WERI-Rb-1 (cell line): ENCODE measurements around the gene ZNHIT6.

ENCODE experiments used
- DNase-seq: peaks from one replicate; pipeline ENCODE4 v3.0.0-alpha.2; 2020
- H3K27ac ChIP-seq: fragments of 250-450 bp; sonication (Bioruptor Pico); 2 replicates; pipeline ENCODE4 v1.5.1; 2020; ENCODE audit warnings: mild to moderate bottlenecking, moderate library complexity
- H3K27me3 ChIP-seq: fragments of 250-450 bp; sonication (Bioruptor Pico); 2 replicates; pipeline ENCODE4 v1.5.1; 2021; ENCODE audit warnings: mild to moderate bottlenecking, low read depth, moderate library complexity; ENCODE audit not compliant: insufficient read depth, severe bottlenecking
- H3K36me3 ChIP-seq: fragments of 250-450 bp; sonication (Bioruptor Pico); 2 replicates; pipeline ENCODE4 v1.5.1; 2020; ENCODE audit warnings: mild to moderate bottlenecking, moderate library complexity
- H3K4me3 ChIP-seq: 2 replicates; pipeline ENCODE4 v1.5.1; 2011; ENCODE audit warnings: low read depth, mild to moderate bottlenecking, control low read depth, low read length
- H3K9me3 ChIP-seq: fragments of 250-450 bp; sonication (Bioruptor Pico); 2 replicates; pipeline ENCODE4 v1.5.1; 2021; ENCODE audit warnings: mild to moderate bottlenecking, moderate library complexity; ENCODE audit not compliant: severe bottlenecking
- TF ChIP-seq, protein P1 (sequence below): IDR thresholded peaks from 2 replicates; pipeline ENCODE4 v1.5.1; 2011; ENCODE audit warnings: low read depth, mild to moderate bottlenecking, control low read depth, inconsistent platforms, low read length

Gene ZNHIT6

DNA sequence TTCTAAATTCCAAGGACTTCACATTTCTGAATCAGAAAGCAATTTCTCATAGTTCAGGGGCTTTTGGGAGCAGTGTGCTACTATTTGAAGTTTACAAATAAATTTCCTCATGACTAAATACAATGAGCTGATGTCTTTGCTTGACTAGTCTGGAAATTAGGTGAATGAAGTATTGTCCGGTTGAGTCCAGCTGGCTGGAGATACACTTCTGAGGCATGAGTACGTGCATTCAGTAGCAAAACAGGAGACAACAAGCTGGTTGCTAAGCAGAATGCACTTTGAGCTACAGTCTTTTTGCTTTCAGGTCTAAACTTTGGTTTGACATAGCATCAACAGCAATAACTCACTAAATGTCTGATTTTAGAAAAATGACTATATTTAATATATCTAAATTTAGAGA, 27.1 kb downstream of the ZNHIT6 start:
- no peak overlapping the region for H3K27ac ChIP-seq
- no peak for DNase-seq
- no peak overlapping the region for H3K4me3 ChIP-seq
- TF ChIP-seq, protein P1, sequence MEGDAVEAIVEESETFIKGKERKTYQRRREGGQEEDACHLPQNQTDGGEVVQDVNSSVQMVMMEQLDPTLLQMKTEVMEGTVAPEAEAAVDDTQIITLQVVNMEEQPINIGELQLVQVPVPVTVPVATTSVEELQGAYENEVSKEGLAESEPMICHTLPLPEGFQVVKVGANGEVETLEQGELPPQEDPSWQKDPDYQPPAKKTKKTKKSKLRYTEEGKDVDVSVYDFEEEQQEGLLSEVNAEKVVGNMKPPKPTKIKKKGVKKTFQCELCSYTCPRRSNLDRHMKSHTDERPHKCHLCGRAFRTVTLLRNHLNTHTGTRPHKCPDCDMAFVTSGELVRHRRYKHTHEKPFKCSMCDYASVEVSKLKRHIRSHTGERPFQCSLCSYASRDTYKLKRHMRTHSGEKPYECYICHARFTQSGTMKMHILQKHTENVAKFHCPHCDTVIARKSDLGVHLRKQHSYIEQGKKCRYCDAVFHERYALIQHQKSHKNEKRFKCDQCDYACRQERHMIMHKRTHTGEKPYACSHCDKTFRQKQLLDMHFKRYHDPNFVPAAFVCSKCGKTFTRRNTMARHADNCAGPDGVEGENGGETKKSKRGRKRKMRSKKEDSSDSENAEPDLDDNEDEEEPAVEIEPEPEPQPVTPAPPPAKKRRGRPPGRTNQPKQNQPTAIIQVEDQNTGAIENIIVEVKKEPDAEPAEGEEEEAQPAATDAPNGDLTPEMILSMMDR = no peak
- H3K9me3 ChIP-seq = no peaks in the 10 kb centered on the region
- no peaks in the 10 kb centered on the region for H3K27me3 ChIP-seq
- peaks cover 14% of the 10 kb centered on the region for H3K36me3 ChIP-seq

DNA sequence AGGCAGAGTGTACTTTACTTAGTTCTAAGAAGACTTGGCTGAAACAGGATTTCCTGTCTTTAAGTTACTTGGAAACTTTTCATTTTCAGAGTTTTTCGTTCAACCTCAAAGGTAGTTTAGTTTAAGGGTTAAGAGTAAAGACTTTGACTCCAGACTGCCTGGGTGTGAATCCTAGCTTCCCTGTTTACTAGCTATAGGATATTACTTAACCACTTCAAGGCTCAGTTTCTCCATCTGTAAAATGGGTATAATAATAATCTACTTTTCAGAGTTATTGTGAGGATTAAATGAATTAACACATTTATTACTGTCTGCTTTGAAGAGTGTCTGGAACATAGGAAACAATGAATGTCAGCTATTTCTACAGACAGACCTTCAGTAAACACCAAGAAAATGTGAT, 30.0 kb downstream of the ZNHIT6 start:
- H3K9me3 ChIP-seq = no peaks in the 10 kb centered on the region
- H3K4me3 ChIP-seq = no peak overlapping the region
- peaks cover 14% of the 10 kb centered on the region for H3K36me3 ChIP-seq
- no peaks in the 10 kb centered on the region for H3K27me3 ChIP-seq
- DNase-seq = no peak
- no peak overlapping the region for H3K27ac ChIP-seq
- TF ChIP-seq, protein P1 = no peak

DNA sequence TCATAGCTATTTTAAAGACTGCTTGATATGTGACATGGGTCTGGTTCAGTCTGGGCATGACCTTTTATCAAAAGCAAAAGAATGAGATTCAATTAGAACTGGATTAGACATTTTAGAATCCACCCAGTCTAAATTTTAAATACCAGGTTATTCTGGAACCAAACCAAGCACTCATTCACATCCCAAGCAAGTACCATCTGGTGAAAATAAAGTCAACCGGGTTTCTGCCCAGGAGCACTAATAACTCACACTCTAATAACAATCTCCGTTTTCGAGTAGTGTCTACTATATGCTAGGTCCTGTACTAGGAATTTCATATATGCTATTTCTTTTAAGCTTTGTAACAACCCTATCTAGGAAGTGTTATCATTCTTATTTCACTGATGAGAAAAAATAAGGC, 30.6 kb downstream of the ZNHIT6 start:
- Histone ChIP-seq H3K36me3 (peaks cover 14% of the 10 kb centered on the region), H3K4me3 (no peak overlapping the region), H3K9me3 (no peaks in the 10 kb centered on the region), H3K27me3 (no peaks in the 10 kb centered on the region), H3K27ac (no peak overlapping the region)
- DNase-seq = no peak
- TF ChIP-seq, protein P1 = no peak

DNA sequence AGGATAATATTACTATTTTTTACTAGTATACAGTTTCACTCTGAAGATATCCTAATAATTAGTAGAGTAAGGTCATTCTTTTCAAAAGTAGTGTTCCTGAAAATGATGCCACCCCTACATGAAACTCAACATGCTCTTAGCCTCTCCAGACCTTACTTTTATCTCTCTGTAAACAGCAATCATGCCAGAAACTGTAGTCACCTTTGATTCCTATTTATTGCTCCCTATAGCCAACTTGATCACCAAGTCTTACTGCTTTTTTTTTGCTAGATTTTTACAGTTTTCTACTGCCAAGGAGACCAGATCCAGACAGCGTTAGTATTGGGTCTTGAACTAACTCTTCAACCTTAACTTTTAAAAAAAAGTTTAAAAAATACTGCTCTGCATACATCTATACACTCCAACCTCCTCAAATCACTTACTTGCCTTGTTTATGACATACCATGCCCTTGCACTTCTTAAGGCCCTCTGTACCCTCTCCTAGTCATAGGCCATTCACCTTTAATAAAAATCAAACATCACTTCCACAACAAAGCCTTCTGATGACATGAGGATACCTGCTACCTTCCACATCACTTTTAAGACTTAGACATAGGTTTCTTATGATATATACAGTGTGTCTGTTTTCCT, 36.1 kb downstream of the ZNHIT6 start:
- no peaks in the 10 kb centered on the region for H3K27me3 ChIP-seq
- H3K4me3 ChIP-seq = no peak overlapping the region
- no peak for DNase-seq
- TF ChIP-seq, protein P1 = no peak
- H3K36me3 ChIP-seq = peaks cover 5% of the 10 kb centered on the region
- H3K27ac ChIP-seq = no peak overlapping the region
- no peaks in the 10 kb centered on the region for H3K9me3 ChIP-seq

DNA sequence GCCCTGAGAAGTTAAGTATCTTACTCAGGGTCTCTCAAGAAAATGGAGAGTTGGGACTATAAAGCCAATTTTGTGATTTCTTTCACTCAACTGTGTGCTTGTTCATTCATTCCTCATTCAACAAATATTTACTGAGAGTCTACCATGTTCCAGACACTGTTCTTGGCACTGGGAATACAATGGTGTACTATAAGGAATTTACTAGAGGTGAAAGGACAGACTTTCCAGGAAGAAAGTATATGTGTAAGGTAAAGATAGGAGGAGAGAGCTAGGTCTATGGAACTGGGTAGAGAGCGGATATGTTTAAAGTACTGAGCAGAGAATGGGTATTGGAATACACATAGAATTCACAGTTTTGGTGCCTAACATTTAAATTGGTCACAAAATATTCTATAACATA, 42.3 kb downstream of the ZNHIT6 start:
- Histone ChIP-seq H3K36me3 (no peaks in the 10 kb centered on the region), H3K27me3 (no peaks in the 10 kb centered on the region), H3K9me3 (no peaks in the 10 kb centered on the region), H3K4me3 (no peak overlapping the region), H3K27ac (no peak overlapping the region)
- no peak for DNase-seq
- TF ChIP-seq, protein P1 = no peak

DNA sequence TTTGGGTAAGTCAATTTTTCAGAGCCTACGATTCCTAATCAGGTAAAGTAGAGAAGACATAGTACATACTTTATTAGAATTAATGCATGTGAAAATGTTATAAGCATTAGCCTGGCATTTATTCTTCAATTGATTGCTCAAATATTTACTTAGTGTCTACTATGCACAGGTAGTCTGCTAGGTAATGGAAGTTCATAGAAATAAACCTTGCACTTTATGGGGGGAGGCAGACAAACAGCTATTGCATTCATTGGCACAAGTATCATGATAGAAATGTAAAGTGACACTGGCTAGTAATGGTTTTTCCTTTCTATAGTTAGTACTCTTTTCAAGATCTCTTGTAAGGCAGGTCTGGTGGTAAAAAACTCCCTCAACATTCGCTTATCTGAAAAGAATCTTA, 44.9 kb downstream of the ZNHIT6 start:
- TF ChIP-seq, protein P1 = no peak
- Histone ChIP-seq H3K27ac (no peak overlapping the region), H3K4me3 (no peak overlapping the region), H3K9me3 (no peaks in the 10 kb centered on the region), H3K36me3 (no peaks in the 10 kb centered on the region), H3K27me3 (no peaks in the 10 kb centered on the region)
- no peak for DNase-seq
